Measurements from ENCODE around the gene SCP2D1.

SCP2D1 gene

DNA sequence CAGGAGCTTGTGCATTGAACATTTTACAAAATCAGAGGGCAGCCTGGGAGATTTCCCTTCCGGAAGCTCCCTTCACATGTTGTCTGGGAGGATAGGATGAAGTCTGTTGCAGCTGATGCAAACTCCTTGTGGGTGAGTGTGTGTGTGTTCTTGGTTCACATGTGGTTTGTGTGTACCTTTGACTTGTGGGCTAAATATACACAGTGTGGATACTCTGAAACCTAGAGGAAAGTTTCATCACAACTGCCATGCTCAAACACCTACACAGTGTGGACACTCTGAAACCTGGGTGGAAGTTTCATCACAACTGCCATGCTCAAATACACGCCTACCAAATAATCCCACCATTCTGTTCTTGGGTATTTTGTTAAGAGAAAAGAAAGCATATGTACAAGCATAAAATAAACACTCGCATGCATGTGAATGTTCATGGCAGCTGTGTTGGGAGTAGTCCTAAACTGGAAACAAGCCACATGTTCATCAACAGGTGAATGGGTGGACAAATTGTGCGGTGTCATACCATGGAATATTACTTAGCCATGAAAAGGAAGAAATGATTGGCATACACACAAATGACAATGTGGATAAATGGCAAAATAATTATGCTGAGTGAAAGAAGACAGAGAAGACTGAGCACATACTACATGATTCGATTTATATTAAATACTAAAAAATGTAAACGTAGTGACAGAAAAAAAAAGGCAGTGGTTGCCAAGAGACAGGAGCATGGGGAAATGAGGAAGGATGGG is 1.8 kb downstream of the SCP2D1 start:
- Histone ChIP-seq H3K4me3 (ENCODE audit: low read depth, low read length) (no peak overlapping the region), H3K9ac (ENCODE audit: low read length) (no peak overlapping the region), H3K4me1 (ENCODE audit: control insufficient read depth, insufficient read depth, low read length) (no peaks in the 10 kb centered on the region), H3K36me3 (ENCODE audit: control insufficient read depth, insufficient read depth, low read length) (no peaks in the 10 kb centered on the region), H3K27me3 (ENCODE audit: control insufficient read depth, insufficient read depth, low read length) (no peaks in the 10 kb centered on the region), H3K27ac (ENCODE audit: low read depth, low read length) (no peak overlapping the region), H3K9me3 (ENCODE audit: control insufficient read depth, insufficient read depth, low read depth, low read length) (peaks cover 5% of the 10 kb centered on the region; the same call in 1 of the 2 replicates)

DNA sequence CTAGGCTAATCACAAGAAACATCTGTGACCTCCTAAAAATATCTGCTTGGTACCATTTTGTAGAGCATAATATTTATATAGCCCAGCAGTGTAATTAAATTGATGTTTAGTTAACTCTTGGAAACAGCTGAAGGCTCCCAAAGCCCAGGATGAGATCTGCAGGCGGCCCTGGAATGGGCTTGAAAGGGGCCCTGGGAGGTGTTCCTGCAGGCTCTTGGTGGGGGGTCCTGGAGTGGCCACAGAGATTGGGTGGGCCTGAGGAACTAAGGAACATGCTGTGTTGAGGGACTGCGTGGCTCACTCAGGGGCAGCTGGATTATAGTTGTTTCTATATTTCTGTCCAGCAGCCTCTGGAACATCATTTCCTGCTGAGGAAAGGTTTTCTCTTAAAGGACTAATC is 9.2 kb downstream of the SCP2D1 start:
- peaks cover 5% of the 10 kb centered on the region; the same call in 1 of the 2 replicates for H3K9me3 ChIP-seq (ENCODE audit: control insufficient read depth, insufficient read depth, low read depth, low read length)
- no peaks in the 10 kb centered on the region for H3K27me3 ChIP-seq (ENCODE audit: control insufficient read depth, insufficient read depth, low read length)
- H3K27ac ChIP-seq (ENCODE audit: low read depth, low read length), result no peak overlapping the region
- H3K9ac ChIP-seq (ENCODE audit: low read length), result no peak overlapping the region
- H3K4me3 ChIP-seq (ENCODE audit: low read depth, low read length), result no peak overlapping the region
- H3K36me3 ChIP-seq (ENCODE audit: control insufficient read depth, insufficient read depth, low read length), result no peaks in the 10 kb centered on the region
- no peaks in the 10 kb centered on the region for H3K4me1 ChIP-seq (ENCODE audit: control insufficient read depth, insufficient read depth, low read length)

DNA sequence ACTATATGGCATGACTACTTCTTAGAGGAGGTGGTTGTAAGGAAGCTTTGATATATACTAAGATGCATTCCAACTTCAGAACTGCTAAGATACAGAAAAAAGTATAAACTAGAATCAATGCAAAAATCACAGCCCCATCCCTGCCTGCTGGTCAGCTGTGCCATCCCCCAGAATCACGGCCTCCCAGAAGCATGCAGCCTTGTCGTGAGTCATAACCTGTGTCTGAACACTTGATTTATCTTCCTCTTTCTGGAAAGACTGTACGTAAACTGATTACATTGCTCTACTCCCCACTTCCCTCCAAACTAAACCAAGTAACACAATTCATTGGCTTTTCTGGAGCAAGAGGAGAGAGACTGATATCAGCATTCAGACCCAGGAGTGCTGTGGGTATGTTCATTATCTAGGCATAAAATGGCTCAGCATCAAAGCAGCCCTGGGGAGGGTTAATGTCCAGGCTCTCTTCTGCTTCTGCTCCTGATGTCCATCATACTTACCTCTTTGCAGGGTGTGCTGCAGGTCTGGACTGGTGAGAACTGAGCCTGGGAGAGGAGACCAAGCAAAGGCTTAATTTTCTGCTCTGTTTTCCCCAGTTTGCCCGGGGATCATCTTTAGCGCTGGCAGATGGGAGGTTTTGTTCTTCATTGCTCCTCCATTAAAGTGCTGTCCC is 18.4 kb downstream of the SCP2D1 start:
- no peak overlapping the region for H3K9ac ChIP-seq (ENCODE audit: low read length)
- H3K27ac ChIP-seq (ENCODE audit: low read depth, low read length), result no peak overlapping the region
- no peak overlapping the region for H3K4me3 ChIP-seq (ENCODE audit: low read depth, low read length)
- no peaks in the 10 kb centered on the region for H3K4me1 ChIP-seq (ENCODE audit: control insufficient read depth, insufficient read depth, low read length)
- H3K9me3 ChIP-seq (ENCODE audit: control insufficient read depth, insufficient read depth, low read depth, low read length), result no peaks in the 10 kb centered on the region
- no peaks in the 10 kb centered on the region for H3K27me3 ChIP-seq (ENCODE audit: control insufficient read depth, insufficient read depth, low read length)
- H3K36me3 ChIP-seq (ENCODE audit: control insufficient read depth, insufficient read depth, low read length), result no peaks in the 10 kb centered on the region

DNA sequence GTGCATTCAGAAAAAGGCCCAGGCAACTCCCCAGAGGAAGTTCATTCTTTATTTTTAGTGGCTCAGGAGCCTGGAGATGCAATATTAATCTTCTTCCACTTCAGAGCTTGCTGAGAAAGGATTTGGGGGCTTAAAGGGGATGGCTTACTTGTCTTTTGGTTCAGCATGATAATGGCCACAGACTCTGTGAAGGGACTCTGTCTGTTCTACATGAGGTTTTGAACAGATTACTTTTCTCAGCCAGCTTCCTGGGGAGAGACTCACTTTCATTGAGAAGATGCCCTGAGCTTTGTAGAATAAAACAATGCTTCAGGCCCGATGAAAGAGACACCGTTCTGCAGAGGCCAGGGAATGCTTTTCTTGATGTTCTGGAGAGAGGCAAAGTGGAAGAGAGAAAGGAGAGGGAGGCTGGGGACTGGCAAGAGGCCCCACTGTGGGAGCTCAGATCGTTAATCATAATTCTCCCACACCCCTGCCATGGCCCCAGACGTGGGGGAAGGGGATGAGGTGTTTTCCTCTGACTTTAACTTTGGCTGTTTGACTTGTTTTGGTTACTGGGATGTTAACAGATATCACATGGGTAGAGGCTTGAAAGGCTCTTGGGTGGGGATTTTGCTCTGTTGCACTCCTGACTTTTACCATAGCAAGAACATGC is 19.1 kb downstream of the SCP2D1 start:
- no peak overlapping the region for H3K4me3 ChIP-seq (ENCODE audit: low read depth, low read length)
- no peak overlapping the region for H3K27ac ChIP-seq (ENCODE audit: low read depth, low read length)
- H3K9ac ChIP-seq (ENCODE audit: low read length), result no peak overlapping the region
- H3K36me3 ChIP-seq (ENCODE audit: control insufficient read depth, insufficient read depth, low read length), result no peaks in the 10 kb centered on the region
- no peaks in the 10 kb centered on the region for H3K27me3 ChIP-seq (ENCODE audit: control insufficient read depth, insufficient read depth, low read length)
- H3K9me3 ChIP-seq (ENCODE audit: control insufficient read depth, insufficient read depth, low read depth, low read length), result no peaks in the 10 kb centered on the region
- no peaks in the 10 kb centered on the region for H3K4me1 ChIP-seq (ENCODE audit: control insufficient read depth, insufficient read depth, low read length)

DNA sequence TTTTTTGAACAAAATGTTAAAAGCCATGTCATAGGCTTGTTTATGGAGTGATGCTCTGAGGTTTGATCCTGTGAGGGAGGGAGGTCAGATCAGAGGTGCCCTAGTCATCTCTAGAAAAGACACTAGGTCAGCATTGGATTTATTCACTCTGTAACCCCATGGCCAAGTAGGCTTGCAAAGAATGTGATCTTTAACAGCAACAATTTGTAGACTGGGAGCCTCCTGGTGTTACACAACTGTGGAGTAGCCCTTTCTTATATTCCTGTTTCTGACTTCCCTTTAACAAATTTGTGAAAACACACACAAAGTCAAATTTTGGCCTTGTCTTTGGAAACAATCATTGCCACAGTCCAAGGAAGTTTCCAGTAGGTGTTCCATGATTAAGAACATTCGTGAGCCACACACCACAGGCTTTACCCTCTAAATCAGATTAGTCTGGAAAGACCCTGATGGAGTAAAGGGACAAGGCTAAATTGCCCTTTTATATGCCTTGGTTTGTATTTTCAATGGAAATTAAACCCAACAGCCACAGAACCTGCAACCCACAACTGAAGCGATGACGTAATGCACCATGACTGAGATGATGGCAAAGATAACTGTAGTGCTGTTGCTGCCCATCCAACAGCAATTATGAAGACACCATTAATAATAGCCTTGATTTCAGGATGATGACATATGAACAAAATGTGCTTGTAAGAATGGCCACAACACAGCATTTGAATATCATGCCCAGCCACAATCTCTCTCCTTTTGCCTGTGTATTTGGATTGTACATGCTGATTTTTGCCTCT is 22.1 kb downstream of the SCP2D1 start:
- no peaks in the 10 kb centered on the region for H3K4me1 ChIP-seq (ENCODE audit: control insufficient read depth, insufficient read depth, low read length)
- no peak overlapping the region for H3K4me3 ChIP-seq (ENCODE audit: low read depth, low read length)
- H3K36me3 ChIP-seq (ENCODE audit: control insufficient read depth, insufficient read depth, low read length), result no peaks in the 10 kb centered on the region
- no peaks in the 10 kb centered on the region for H3K27me3 ChIP-seq (ENCODE audit: control insufficient read depth, insufficient read depth, low read length)
- H3K27ac ChIP-seq (ENCODE audit: low read depth, low read length), result no peak overlapping the region
- H3K9ac ChIP-seq (ENCODE audit: low read length), result no peak overlapping the region
- no peaks in the 10 kb centered on the region for H3K9me3 ChIP-seq (ENCODE audit: control insufficient read depth, insufficient read depth, low read depth, low read length)

DNA sequence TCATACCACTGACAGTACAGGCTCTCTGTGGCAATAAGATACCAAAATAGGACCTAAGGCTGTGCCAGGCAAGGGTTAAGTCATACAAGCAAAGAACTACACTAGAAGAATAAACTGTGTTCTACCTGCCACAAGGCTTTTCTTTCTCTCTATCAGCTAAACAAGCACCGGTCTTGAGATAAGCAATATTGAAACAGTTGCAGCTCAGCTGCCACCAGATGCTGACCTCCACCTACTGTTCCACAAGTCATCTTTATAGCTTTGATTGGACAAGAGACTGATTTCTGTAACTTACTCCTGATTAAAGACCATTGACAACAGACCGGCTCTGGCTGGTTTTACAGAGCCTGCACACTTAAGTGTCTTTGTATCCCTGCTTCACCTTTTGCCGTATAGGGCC is 24.1 kb downstream of the SCP2D1 start:
- Histone ChIP-seq H3K9me3 (ENCODE audit: control insufficient read depth, insufficient read depth, low read depth, low read length) (no peaks in the 10 kb centered on the region), H3K9ac (ENCODE audit: low read length) (no peak overlapping the region), H3K36me3 (ENCODE audit: control insufficient read depth, insufficient read depth, low read length) (no peaks in the 10 kb centered on the region), H3K27me3 (ENCODE audit: control insufficient read depth, insufficient read depth, low read length) (no peaks in the 10 kb centered on the region), H3K4me3 (ENCODE audit: low read depth, low read length) (no peak overlapping the region), H3K27ac (ENCODE audit: low read depth, low read length) (no peak overlapping the region), H3K4me1 (ENCODE audit: control insufficient read depth, insufficient read depth, low read length) (no peaks in the 10 kb centered on the region)

DNA sequence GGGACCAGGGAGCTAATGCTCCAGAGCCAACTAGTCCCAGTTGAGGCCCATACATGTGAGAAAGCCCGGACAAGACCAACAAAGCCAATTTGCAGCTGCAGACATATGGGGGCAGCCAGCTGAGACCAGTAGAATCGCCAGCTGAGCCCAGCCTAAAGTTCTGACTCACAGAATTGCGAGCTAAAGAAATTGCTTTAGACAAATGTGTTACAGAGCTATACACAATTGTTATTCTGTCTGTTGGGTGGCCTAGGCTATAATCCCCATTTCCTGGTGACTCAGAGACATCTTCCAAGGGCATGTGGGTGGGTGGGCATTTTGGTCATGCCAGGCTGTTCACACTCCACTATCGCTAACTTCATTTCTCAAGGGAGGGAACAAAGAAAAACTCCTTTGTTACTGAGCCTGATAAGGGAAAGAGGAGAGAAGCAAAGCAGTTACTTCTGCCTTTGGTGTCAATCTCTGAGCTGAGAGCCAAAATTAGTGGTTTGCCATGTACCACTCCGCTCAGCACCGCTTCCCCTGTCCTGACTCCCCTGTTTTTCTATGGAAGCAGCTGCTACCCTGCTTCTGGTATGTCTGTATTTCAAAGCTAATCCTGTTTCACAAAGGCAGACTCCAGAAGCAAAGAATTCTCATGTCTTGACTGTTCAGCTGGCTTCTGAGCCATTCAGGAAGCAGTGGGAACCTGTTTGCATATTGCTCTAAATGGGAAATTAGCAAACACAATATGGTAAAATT is 26.1 kb downstream of the SCP2D1 start:
- H3K36me3 ChIP-seq (ENCODE audit: control insufficient read depth, insufficient read depth, low read length), result no peaks in the 10 kb centered on the region
- no peak overlapping the region for H3K9ac ChIP-seq (ENCODE audit: low read length)
- H3K27me3 ChIP-seq (ENCODE audit: control insufficient read depth, insufficient read depth, low read length), result no peaks in the 10 kb centered on the region

DNA sequence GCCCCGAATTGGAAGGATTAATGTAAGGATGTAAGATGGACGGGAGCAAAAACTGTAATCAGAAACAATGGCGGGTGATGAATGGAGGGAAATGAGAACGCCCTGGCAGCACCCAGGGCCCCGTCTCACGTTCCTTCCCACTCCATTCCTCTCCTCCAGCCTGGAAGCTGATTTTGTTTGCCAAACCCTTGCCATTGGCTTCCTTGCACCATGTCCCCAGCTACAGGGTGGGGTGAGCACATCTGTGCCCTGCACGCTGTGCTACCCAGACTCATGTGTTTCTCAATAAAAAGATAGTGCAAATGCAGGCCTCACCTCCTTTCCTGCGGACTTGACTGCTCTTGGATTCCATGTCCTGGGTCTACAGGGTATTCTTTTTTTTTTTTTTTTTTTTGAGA is 26.7 kb downstream of the SCP2D1 start:
- Histone ChIP-seq H3K4me1 (ENCODE audit: control insufficient read depth, insufficient read depth, low read length) (no peaks in the 10 kb centered on the region), H3K9ac (ENCODE audit: low read length) (no peak overlapping the region), H3K27me3 (ENCODE audit: control insufficient read depth, insufficient read depth, low read length) (no peaks in the 10 kb centered on the region), H3K9me3 (ENCODE audit: control insufficient read depth, insufficient read depth, low read depth, low read length) (no peaks in the 10 kb centered on the region), H3K36me3 (ENCODE audit: control insufficient read depth, insufficient read depth, low read length) (no peaks in the 10 kb centered on the region), H3K4me3 (ENCODE audit: low read depth, low read length) (no peak overlapping the region), H3K27ac (ENCODE audit: low read depth, low read length) (no peak overlapping the region)

More for the DNA sequence above, 26.1 kb downstream of the SCP2D1 start:
- H3K4me1 ChIP-seq (ENCODE audit: control insufficient read depth, insufficient read depth, low read length), result no peaks in the 10 kb centered on the region
- no peak overlapping the region for H3K27ac ChIP-seq (ENCODE audit: low read depth, low read length)
- H3K4me3 ChIP-seq (ENCODE audit: low read depth, low read length), result no peak overlapping the region
- H3K9me3 ChIP-seq (ENCODE audit: control insufficient read depth, insufficient read depth, low read depth, low read length), result no peaks in the 10 kb centered on the region

DNA sequence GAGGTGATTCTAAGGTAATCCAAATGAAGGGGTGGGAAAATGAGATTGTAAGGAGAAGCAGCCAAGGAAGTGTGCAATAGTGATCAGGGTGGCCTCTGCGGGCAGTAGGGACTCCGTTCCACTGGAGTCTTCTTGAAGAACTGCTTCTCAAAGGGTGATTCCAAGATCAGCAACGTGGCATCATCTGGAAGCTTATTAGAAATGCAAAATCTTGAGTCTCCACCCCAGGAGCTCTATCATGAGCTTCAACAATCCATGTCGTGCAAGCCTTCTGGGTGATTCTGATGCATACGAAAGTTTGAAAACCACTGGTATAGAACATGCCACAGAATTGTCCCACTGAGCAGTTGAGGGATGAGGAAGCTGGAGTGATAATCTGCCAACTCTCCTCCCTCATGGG is 31.4 kb downstream of the SCP2D1 start:
- Histone ChIP-seq H3K9ac (ENCODE audit: low read length) (no peak overlapping the region), H3K4me3 (ENCODE audit: low read depth, low read length) (no peak overlapping the region), H3K27me3 (ENCODE audit: control insufficient read depth, insufficient read depth, low read length) (no peaks in the 10 kb centered on the region; the same call in 1 of the 2 replicates), H3K36me3 (ENCODE audit: control insufficient read depth, insufficient read depth, low read length) (no peaks in the 10 kb centered on the region), H3K4me1 (ENCODE audit: control insufficient read depth, insufficient read depth, low read length) (no peaks in the 10 kb centered on the region), H3K27ac (ENCODE audit: low read depth, low read length) (no peak overlapping the region), H3K9me3 (ENCODE audit: control insufficient read depth, insufficient read depth, low read depth, low read length) (no peaks in the 10 kb centered on the region)

DNA sequence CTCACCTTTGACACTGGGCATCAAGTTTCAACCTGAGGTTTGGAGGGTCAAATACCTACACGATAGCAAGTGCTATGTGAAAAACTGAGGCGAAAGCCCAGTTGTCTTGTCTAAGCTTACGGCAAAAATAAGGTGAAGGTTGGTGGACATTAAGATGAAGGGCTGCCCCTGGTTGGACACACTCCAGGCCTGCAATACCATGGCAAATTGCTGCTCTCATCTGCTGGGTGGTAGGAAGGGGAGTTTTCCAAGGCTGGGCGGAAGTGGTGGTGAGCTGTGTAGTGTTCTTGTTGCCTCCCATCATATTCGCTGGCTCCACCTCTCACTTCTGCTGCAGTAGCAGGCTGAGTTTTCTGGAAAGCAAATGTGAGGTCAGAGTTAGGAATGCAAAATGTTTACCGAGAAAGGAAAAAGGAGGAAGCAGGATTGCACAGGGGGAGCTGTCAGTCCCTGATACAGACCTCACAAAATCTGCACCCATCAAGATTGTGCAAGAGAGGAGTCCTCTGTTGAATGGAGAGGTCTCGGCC is 33.7 kb downstream of the SCP2D1 start:
- no peaks in the 10 kb centered on the region for H3K4me1 ChIP-seq (ENCODE audit: control insufficient read depth, insufficient read depth, low read length)
- no peak overlapping the region for H3K27ac ChIP-seq (ENCODE audit: low read depth, low read length)
- H3K36me3 ChIP-seq (ENCODE audit: control insufficient read depth, insufficient read depth, low read length), result no peaks in the 10 kb centered on the region
- no peak overlapping the region for H3K4me3 ChIP-seq (ENCODE audit: low read depth, low read length)
- H3K27me3 ChIP-seq (ENCODE audit: control insufficient read depth, insufficient read depth, low read length), result no peaks in the 10 kb centered on the region; the same call in 1 of the 2 replicates
- no peak overlapping the region for H3K9ac ChIP-seq (ENCODE audit: low read length)
- H3K9me3 ChIP-seq (ENCODE audit: control insufficient read depth, insufficient read depth, low read depth, low read length), result no peaks in the 10 kb centered on the region

Data from HUES6 (cell line).